ENCODE measurements around the gene GSE1.

The GSE1 gene

DNA sequence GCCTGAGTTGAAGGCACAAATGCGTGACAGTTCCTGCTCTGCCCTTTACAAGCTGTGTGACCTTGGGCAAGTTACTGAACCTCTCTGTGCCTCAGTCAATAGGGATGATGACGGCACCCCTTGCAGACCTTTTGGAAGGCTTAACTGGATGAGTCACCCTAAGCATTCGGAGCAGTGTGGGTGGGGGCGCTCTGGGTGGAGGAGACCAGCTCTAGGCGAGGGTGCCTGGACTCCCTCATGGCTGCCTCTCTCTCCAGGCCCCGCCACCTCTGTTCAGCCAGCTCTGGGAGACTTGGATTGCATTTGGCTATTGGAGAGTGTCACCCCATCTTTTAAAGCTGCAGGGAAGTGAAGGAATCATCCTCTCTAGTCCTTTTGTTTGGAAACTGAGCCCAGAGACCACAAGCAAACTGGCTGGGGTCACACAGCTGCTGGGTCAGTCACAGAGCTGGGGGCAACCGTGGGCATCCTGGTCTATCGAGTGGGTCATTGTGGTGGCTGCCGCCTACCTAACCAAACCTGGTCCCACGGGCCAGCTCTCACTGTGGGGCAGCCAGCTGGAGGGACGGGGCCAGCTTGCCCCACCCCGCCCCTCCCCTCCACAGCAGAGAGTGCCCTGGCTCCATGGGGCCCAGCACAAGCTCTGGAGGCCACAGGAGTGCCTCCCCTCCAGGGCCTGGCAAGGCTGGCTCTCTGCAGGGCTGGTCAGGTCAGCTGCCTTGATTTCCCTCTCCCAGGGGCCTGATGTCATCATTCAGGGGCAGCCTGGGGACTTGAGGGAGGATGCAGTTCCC is 20.2 kb upstream of the GSE1 start:
- Histone ChIP-seq H3K4me3 (ENCODE audit: low read length) (no peak overlapping the region), H3K36me3 (ENCODE audit: control insufficient read depth, insufficient read depth, low read length) (no peaks in the 10 kb centered on the region), H3K27ac (ENCODE audit: low read length) (no peak overlapping the region), H3K4me1 (ENCODE audit: control insufficient read depth, insufficient read depth, low read length) (peaks cover 8% of the 10 kb centered on the region), H3K27me3 (ENCODE audit: control insufficient read depth, insufficient read depth, low read length) (no peaks in the 10 kb centered on the region), H3K9me3 (ENCODE audit: control insufficient read depth, insufficient read depth, low read length) (no peaks in the 10 kb centered on the region)
- no peak for DNase-seq (ENCODE audit: low read depth, low spot score)
- WGBS (ENCODE audit: insufficient coverage, insufficient read length), result no CpG with 5 or more reads among the region's 12 CpGs

DNA sequence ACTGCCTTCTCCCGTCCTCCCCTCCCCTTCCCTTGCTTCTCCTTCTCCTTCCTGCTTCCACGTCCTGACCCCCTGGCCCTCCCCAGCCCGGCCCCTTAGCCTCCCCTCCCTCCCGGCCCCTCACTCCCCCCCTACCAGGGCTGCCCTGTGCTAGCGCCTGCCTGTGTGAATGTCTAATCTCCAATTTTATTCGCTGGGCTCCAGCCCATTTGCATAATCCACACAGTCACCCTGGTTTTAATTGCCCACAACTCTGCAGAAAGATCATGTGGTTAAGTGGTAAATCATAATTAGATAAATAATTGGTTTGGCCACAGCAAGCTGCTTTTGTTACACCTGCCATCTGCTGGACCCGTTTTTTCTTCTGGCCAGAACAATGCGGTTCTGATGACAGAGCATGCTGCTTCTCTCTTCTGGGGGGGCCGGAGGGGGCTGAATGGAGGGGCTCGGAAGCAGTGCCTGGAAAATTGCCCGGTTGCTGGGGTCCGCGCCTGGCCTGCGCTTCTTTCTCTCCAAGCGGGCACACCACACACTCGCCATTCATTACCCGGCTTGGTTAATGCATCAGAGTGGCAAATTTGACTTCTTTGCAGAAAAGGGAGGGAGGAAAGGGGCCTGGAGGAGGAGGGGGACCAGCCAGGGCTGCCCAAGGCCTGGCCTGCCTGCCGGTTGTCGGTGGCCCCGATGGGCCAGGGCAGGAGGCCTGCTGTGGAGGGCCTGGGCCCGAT is 19.5 kb upstream of the GSE1 start:
- no CpG with 5 or more reads among the region's 21 CpGs for WGBS (ENCODE audit: insufficient coverage, insufficient read length)
- DNase-seq (ENCODE audit: low read depth, low spot score), result no peak
- H3K9me3 ChIP-seq (ENCODE audit: control insufficient read depth, insufficient read depth, low read length), result no peaks in the 10 kb centered on the region

DNA sequence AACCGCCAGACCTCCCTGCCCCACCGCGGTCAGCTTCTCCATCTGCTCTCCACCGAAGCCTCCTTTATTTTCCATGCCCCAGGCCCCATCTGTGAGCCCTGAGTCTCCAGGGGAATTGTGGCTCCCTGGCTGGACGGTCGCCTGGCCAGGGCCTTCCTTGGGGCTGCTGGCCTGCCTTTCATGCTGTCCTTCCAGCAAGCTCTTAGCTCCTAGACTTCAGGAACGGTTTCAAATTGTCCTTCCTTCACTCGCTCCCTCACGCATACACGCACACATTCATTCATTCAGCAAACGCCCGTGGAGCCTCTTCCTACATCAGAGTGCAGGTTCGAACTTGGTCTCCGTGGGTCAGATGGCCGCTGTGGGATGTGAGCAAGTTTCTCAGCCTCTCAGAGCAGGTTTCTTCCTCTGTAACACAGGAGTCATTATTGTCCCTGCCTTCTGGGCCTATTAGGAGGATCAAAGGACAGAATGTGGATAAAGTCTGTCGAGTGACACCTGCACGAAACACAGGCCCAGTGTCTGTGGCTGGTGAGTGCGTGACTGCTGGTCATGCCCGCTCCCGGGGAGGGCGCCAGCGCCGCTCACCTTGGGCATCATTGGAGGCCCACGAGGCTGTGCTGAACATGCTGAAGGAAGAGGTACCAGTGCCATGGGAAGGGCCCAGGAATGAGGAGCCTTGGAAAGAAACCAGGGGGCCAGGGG is 18.7 kb upstream of the GSE1 start:
- Histone ChIP-seq H3K4me3 (ENCODE audit: low read length) (no peak overlapping the region), H3K4me1 (ENCODE audit: control insufficient read depth, insufficient read depth, low read length) (peaks cover 2% of the 10 kb centered on the region; the same call in 1 of the 2 replicates), H3K36me3 (ENCODE audit: control insufficient read depth, insufficient read depth, low read length) (no peaks in the 10 kb centered on the region), H3K9me3 (ENCODE audit: control insufficient read depth, insufficient read depth, low read length) (no peaks in the 10 kb centered on the region), H3K27me3 (ENCODE audit: control insufficient read depth, insufficient read depth, low read length) (no peaks in the 10 kb centered on the region), H3K27ac (ENCODE audit: low read length) (no peak overlapping the region)
- no CpG with 5 or more reads among the region's 24 CpGs for WGBS (ENCODE audit: insufficient coverage, insufficient read length)
- no peak for DNase-seq (ENCODE audit: low read depth, low spot score)

More for the DNA sequence above, 19.5 kb upstream of the GSE1 start:
- H3K4me3 ChIP-seq (ENCODE audit: low read length), result no peak overlapping the region
- no peak overlapping the region for H3K27ac ChIP-seq (ENCODE audit: low read length)
- no peaks in the 10 kb centered on the region for H3K27me3 ChIP-seq (ENCODE audit: control insufficient read depth, insufficient read depth, low read length)
- no peaks in the 10 kb centered on the region for H3K36me3 ChIP-seq (ENCODE audit: control insufficient read depth, insufficient read depth, low read length)
- H3K4me1 ChIP-seq (ENCODE audit: control insufficient read depth, insufficient read depth, low read length), result peaks cover 4% of the 10 kb centered on the region

DNA sequence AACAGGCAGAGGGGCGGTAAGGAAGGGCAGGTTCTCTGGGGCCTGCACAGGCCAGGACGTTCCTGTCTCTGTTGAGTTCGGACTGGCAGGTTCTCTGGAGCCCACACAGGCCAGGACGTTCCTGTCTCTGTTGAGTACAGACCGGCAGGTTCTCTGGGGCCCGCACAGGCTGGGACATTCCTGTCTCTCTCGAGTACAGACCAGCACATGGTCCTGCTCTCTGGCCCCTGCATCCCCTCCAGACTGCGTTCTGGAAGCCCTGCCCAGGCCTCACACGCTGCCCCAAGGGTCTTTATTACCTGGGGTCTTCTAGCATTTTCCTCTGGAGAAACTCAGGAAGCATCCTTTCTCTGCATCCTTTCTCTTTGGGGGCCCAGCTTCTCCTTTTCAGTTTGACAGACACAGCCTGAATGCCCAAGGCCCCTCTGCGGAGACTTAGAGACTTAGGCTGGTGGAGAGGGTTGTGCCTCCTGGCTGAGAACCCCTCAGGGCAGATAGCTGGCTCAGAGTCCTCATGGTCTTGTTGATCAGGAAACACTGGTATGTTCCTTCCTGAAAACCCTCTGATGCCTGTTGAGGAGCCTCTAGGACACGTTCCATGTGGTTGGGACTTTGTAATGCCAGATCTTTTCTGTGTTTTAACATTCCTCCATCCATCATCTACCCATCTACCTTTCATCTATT is 18.0 kb upstream of the GSE1 start:
- Histone ChIP-seq H3K27me3 (ENCODE audit: control insufficient read depth, insufficient read depth, low read length) (no peaks in the 10 kb centered on the region), H3K4me3 (ENCODE audit: low read length) (no peak overlapping the region), H3K4me1 (ENCODE audit: control insufficient read depth, insufficient read depth, low read length) (peaks cover 2% of the 10 kb centered on the region), H3K27ac (ENCODE audit: low read length) (no peak overlapping the region), H3K9me3 (ENCODE audit: control insufficient read depth, insufficient read depth, low read length) (no peaks in the 10 kb centered on the region), H3K36me3 (ENCODE audit: control insufficient read depth, insufficient read depth, low read length) (no peaks in the 10 kb centered on the region)
- DNase-seq (ENCODE audit: low read depth, low spot score), result no peak
- no CpG with 5 or more reads among the region's 11 CpGs for WGBS (ENCODE audit: insufficient coverage, insufficient read length)

DNA sequence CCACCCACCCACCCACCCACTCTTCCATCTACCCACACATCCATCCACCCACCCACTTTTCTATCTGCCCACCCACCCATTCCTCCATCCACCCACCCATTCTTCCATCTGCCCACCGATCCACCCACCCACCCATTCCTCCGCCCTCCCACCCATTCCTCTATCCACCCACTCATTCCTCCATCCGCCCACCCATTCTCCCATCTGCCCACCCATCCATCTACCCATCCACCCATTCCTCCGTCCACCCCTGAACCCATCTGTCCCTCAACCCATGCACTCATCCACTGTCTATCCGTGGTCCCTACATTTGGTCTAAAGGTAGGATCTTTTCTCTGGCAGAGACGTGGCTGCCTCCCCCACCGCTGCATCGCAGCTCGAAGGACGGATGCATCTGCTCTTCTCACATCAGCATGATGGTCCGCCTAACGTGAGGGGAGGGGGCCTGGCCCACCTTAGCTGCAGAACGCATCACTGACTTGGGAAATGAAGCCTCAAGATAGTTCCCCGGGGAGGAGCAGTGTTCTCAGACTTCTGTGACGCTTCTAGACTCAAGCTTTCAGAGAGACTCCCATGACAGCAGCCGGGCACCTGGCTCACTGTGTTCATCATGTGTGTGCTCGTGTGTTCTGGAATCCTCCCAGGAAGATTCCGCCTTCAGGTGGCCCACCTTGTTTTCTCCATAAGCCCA is 17.2 kb upstream of the GSE1 start:
- Histone ChIP-seq H3K36me3 (ENCODE audit: control insufficient read depth, insufficient read depth, low read length) (no peaks in the 10 kb centered on the region), H3K27me3 (ENCODE audit: control insufficient read depth, insufficient read depth, low read length) (no peaks in the 10 kb centered on the region), H3K4me3 (ENCODE audit: low read length) (no peak overlapping the region), H3K4me1 (ENCODE audit: control insufficient read depth, insufficient read depth, low read length) (peaks cover 6% of the 10 kb centered on the region), H3K27ac (ENCODE audit: low read length) (no peak overlapping the region), H3K9me3 (ENCODE audit: control insufficient read depth, insufficient read depth, low read length) (no peaks in the 10 kb centered on the region)
- DNase-seq (ENCODE audit: low read depth, low spot score), result no peak
- 100% methylated on average over 1 of the region's 18 CpGs for WGBS (ENCODE audit: insufficient coverage, insufficient read length)

DNA sequence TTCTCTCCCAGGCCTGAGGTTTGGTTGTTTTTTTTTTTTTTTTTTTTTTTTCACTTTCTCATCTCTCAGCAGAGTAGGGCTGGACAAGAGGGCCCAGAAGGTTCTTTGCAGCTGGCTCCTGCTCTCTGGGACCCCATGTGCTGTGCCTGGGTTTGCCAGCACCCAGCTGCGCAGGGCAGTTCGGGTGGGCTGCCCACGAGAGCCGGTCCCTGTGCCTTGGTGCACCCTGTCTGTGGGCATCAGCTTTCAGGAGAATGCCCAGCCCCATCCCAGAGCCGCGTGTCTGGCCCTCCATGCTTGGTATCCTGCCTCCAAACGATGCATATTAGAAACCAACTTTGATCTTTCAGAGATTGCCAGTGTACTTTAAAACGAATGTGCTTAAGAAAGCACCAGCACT is 15.0 kb upstream of the GSE1 start:
- no peak overlapping the region for H3K4me3 ChIP-seq (ENCODE audit: low read length)
- H3K27ac ChIP-seq (ENCODE audit: low read length), result no peak overlapping the region
- no peaks in the 10 kb centered on the region for H3K27me3 ChIP-seq (ENCODE audit: control insufficient read depth, insufficient read depth, low read length)
- no peaks in the 10 kb centered on the region for H3K36me3 ChIP-seq (ENCODE audit: control insufficient read depth, insufficient read depth, low read length)
- no CpG with 5 or more reads among the region's 8 CpGs for WGBS (ENCODE audit: insufficient coverage, insufficient read length)
- H3K9me3 ChIP-seq (ENCODE audit: control insufficient read depth, insufficient read depth, low read length), result no peaks in the 10 kb centered on the region
- DNase-seq (ENCODE audit: low read depth, low spot score), result no peak
- H3K4me1 ChIP-seq (ENCODE audit: control insufficient read depth, insufficient read depth, low read length), result peaks cover 14% of the 10 kb centered on the region

DNA sequence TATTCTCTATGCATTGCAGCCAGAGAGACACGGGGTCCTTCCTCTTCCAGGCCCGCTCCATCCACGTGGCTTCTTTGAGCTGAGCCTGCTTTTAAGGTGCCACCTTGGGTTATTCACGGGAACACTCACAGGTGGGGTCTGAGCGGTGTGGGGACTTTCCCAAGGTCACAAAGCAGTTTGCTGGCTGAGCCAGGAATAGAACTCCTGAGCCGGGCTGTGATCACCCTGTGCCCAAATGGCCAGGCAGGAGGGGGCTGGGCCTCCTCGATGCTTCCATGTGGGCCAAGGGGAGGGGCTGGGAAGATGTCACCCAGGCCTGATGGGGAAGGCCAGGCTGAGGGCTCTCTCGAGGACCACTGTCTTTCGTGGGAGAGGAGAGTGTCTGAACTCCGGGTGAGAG is 13.0 kb upstream of the GSE1 start:
- Histone ChIP-seq H3K4me3 (ENCODE audit: low read length) (no peak overlapping the region), H3K27ac (ENCODE audit: low read length) (no peak overlapping the region), H3K4me1 (ENCODE audit: control insufficient read depth, insufficient read depth, low read length) (peaks cover 12% of the 10 kb centered on the region), H3K27me3 (ENCODE audit: control insufficient read depth, insufficient read depth, low read length) (no peaks in the 10 kb centered on the region), H3K9me3 (ENCODE audit: control insufficient read depth, insufficient read depth, low read length) (no peaks in the 10 kb centered on the region), H3K36me3 (ENCODE audit: control insufficient read depth, insufficient read depth, low read length) (no peaks in the 10 kb centered on the region)
- no CpG with 5 or more reads among the region's 10 CpGs for WGBS (ENCODE audit: insufficient coverage, insufficient read length)
- no peak for DNase-seq (ENCODE audit: low read depth, low spot score)

DNA sequence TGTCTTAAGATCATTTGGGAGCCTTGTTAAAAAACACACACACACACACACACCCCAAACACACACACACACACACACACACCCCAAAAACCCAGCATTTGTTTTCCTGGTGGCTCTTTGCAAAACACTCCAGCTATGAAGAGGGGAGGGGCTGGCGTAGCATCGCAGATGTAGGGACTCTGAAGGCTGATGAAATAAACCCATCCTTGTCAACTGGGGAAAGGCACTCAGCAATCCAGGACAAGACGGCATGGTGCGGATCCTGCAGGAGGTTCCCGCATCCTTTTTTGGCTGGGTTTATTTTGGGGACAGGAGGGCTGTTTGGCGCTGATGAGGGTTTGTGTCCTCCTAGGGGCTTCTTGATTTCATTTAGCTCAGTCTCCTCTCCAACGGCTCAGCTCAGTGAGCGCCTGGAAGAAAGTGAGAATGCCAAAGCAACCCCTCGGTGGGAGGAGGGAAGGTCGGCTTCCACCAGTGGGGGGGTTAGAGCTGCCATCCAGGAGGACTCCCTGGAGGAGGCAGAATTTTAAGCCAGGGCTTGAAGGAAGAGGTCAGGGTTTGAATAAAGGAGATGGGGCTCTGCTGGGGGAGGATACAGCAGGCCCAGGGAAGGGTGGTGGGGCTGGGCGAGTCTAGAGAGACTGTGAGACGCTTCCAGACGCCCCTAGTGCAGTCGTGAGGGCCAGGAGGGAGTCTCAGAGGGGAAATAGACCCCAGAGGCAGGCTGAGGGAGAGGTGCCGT is 12.4 kb upstream of the GSE1 start:
- Histone ChIP-seq H3K9me3 (ENCODE audit: control insufficient read depth, insufficient read depth, low read length) (no peaks in the 10 kb centered on the region), H3K27ac (ENCODE audit: low read length) (no peak overlapping the region), H3K4me3 (ENCODE audit: low read length) (no peak overlapping the region), H3K36me3 (ENCODE audit: control insufficient read depth, insufficient read depth, low read length) (no peaks in the 10 kb centered on the region), H3K4me1 (ENCODE audit: control insufficient read depth, insufficient read depth, low read length) (peaks cover 16% of the 10 kb centered on the region), H3K27me3 (ENCODE audit: control insufficient read depth, insufficient read depth, low read length) (no peaks in the 10 kb centered on the region)
- no peak for DNase-seq (ENCODE audit: low read depth, low spot score)
- no CpG with 5 or more reads among the region's 15 CpGs for WGBS (ENCODE audit: insufficient coverage, insufficient read length)

DNA sequence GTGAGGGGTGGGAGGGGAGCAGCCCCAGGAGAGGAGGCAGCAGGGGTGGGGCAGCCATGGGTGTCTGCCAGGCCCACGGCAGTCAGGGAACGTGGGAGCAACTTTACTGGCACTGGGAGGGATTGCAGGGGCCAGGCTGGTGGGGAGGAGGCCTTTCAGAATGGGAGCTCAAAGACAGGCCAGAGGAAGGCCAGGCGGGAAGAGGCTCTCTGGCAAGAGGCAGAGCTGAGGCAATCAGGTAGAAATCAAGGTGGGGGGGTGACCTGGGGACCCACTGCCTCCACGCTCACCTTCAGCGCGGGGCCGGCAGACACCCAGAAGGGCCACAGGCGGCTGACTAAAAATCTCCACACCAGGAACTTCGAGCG is 11.9 kb upstream of the GSE1 start:
- Histone ChIP-seq H3K4me1 (ENCODE audit: control insufficient read depth, insufficient read depth, low read length) (peaks cover 17% of the 10 kb centered on the region), H3K27ac (ENCODE audit: low read length) (no peak overlapping the region), H3K27me3 (ENCODE audit: control insufficient read depth, insufficient read depth, low read length) (no peaks in the 10 kb centered on the region), H3K9me3 (ENCODE audit: control insufficient read depth, insufficient read depth, low read length) (no peaks in the 10 kb centered on the region), H3K36me3 (ENCODE audit: control insufficient read depth, insufficient read depth, low read length) (no peaks in the 10 kb centered on the region), H3K4me3 (ENCODE audit: low read length) (no peak overlapping the region)
- DNase-seq (ENCODE audit: low read depth, low spot score), result no peak
- no CpG with 5 or more reads among the region's 10 CpGs for WGBS (ENCODE audit: insufficient coverage, insufficient read length)
